ENCODE data around the gene NGF.

- TF ChIP-seq CTCF (IDR thresholded peaks at IDR 0.05; ENCODE audit: borderline replicate concordance, extremely low read depth, low read length, poor library complexity, severe bottlenecking) (no peak), EZH2 (IDR thresholded peaks at IDR 0.05; ENCODE audit: borderline replicate concordance, low read depth, low read length, severe bottlenecking) (no peak)
Measured at GRCh38 chr1:115326419-115326818, 11.6 kb downstream of the NGF start.

Data from DND-41 (cell line).